Ramos (cell line): ENCODE data around the gene TASP1.
"Not testable (repeated sequence)": the region's sequence is repeated elsewhere in the genome, so short reads cannot be mapped to it uniquely, and the experiment has no call there.

Experiments
- in situ Hi-C: fragments of 300-500 bp; cut with MboI; formaldehyde crosslinking; loops from one replicate; pipeline ENCODE4 v1.14.3; 2022; ENCODE audit warnings: low sequenced_read_pairs; ENCODE audit not compliant: unreplicated experiment

TASP1 gene

GRCh38 chr20:13358936-13359335 lies 279.8 kb downstream of the TASP1 start:
- in situ Hi-C loops, result not testable (repeated sequence)

GRCh38 chr20:13357782-13358181 lies 280.9 kb downstream of the TASP1 start:
- in situ Hi-C loops, result not testable (repeated sequence)

DNA sequence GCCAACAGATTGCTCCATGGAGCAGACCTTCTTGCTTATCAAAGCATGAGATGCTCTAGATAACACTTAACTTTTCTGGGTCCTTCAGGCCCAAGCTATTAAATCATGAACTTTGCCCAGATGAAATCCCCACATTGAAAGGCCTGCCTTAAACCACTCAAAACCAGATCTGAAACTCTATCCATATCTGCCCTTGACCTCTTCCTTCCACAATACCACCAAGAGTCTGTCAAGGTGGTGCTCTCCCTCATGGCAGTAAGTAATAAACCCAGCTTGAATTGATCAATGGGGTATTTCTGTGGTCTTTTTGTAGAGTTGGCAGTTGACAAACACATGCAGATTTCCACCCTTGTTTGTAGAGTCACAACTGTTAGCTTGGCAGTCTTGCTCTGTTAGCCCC lies 282.1 kb downstream of the TASP1 start:
- in situ Hi-C loops, result no loop called here

- in situ Hi-C loops, result no loop called here
These were observed 282.7 kb downstream of the TASP1 start for GRCh38 chr20:13355941-13356486.

- in situ Hi-C loops, result no loop called here
These were observed 283.3 kb downstream of the TASP1 start for GRCh38 chr20:13355411-13355810.

GRCh38 chr20:13353261-13353945 lies 285.3 kb downstream of the TASP1 start:
- in situ Hi-C loops, result no loop called here

DNA sequence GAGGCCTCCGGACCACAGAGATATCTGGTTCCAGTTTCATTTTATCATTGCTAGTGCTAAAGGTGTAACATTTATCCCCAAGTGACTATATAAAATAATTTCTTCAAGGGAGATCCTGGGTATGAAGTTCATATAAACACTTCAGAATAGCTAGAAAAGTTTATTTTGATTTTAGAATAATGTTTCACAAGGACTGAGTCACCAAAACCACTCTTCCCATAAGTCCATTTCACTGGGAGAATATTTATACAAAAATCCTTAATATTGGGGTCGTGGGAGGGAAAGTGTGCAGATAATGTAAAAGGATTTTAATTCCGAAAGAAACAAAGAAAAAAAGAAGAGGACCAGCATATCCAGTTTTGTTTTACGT lies 289.5 kb downstream of the TASP1 start:
- in situ Hi-C loops, result no loop called here

DNA sequence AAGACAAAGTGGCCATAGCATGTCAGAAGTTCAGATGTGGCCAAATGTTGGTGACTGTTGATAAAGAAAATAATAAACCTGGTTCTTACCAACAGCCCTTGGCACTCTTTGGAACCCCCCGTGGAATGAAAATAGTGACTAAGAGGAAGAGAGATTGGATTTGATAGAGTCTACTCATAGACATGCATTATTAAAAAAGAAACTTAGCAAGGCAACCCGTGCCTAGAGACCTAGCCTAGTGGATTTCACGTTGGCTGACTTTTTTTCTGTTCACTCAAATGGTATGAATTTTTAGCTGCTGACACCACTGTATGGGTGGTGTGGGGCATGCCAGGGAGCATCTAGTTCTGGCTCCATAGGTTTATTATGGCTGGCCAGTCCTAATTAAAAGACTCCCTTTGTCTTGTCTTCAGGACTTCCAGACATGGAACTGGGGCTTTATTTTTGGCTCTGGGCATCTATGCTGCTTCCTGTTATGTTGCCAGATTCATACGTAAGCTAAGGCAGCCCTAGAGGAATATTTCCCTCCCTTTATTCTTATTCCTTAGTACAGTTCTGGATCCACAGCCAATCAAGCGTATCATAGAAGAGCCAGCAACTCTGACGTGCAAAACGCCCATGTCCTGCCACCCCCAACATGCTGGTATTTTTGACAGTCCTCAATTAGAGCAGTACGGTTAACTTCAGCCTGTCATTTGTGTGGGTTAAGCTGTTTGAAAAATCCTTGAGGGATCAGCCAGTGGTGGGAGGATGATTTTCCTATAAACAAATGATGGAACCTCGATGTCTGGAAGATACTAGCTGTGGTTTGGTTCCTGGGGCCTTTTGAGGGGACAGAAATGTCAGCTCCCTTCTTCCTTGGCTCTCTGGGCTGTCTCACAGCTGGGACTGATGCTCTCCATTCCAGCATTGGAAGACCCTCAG lies 290.2 kb downstream of the TASP1 start:
- in situ Hi-C loops, result no loop called here

GRCh38 chr20:13344671-13345070 lies 294.1 kb downstream of the TASP1 start:
- in situ Hi-C loops, result no loop called here

DNA sequence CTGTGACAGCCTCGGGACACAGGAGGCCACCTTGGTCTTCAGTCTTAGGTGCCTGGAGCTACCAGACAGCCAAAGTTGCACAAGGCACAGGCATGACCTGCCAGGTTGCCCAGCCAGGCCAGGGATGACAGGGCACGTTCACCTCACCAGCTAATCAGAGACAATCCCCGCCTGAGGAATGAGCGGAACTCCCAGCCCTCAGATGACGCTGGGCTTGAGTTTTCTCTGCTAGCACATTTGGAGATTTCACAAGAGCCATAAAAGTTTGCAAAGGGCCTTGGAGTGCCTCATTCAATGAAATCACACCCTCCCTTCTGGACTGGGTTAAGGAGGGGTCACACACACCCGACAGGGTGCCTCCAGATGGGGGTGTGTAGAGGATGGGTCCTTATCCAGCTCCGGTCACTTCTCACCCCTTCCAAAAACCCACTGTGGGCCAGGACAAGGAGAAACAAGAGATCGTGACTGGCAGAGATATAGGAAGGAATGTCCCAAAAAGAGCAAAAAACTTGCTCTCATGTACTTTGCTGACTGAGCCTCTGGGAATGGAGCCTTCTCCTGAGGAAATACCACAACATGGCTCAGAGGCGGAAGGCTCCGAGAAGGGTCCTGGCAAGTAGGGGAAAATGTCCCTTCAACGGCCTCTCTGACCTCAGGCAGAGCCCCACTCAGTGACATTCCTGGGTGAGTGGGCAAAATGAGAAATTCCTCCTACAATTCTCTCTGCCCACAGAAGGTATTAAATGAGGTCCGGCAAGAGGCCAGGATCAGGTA lies 296.1 kb downstream of the TASP1 start:
- in situ Hi-C loops, result no loop called here

DNA sequence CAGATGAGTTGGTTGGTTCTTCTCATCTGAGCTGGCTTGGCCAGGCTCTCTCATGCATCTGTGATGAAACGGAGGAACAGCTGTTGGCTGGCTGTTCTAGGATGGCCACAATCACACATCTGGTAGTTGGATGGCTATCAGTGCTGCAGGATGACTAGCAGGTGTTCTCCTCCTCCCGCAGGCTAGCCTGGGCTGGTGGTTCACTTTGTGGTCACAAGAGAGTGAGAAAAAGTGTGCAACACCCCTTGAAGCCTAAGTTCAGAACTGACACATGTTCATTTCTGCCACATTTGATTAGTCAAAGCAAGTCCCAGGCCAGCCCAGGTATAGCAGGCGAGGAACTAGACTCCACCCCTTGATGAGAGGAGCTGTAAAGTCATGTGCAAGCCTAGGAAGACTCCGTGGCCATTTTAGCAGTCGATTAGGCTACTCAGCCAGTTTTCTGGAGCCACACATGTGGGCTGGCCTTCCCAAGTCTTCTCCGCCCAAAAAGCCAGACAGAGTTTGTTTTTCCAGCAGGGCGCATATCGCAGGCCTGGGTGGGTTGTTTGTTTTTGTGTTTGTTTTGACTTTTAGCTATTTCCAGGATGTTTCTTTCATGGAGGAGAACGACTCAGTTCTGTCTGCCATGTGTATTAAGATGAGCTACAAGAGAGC lies 296.9 kb downstream of the TASP1 start:
- in situ Hi-C loops, result no loop called here

GRCh38 chr20:13340088-13340487 lies 298.6 kb downstream of the TASP1 start:
- in situ Hi-C loops, result no loop called here
